HG03045 (cell line): ENCODE results near the gene RAD21L1.

Source experiments
- ATAC-seq: cut with Tn5 transposase; IDR thresholded peaks from one replicate; pipeline ENCODE4 v1.9.1; 2021; ENCODE audit warnings: mild to moderate bottlenecking, moderate library complexity; ENCODE audit not compliant: unreplicated experiment

RAD21L1 gene

DNA sequence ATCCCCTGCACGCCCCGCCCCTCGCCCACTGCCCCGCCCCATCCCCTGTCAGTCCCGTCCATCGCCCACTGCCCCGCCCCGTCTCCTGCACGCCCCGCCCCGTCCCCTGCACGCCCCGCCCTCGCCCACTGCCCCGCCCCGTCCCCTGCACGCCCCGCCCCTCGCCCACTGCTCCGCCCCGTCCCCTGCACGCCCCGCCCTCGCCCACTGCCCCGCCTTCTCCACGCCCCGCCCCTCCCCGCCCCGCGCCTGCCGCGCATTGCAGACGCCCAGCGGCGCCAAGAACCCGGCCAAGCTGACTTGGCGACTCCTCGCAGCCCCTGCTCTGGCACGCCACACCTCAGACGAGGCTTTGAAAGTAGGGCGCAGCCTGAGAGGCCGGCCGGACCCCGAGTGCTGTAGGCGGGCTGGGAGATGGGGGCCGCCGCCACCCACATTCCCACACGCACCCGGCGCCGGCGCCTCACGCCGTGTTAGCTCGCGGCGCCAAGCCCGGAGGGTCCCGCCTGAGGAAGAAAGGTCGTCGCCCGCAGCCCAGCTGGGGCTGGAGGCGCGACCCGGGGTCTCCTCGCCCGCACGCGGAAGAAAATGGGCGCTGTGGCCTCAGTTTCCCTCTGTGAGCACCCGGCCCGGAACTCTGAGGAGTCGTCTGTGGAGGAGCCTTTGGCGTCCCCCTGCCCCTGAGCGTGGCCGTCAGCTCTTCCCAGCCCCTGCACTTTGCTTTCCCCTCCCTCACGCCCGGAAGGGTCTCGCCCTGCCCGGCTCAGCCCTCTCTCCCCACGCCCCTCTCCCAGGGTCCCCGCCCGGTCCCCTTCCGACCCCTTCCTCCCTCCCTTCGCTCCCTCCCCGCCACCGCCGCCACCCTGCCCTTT, at the start of gene RAD21L1:
RAD21L1 (plus strand) TSS at position 262 of the 872 bp plus-strand sequence. CDS start 2,410 bp downstream, outside the sequence.
- ATAC-seq = no peak

DNA sequence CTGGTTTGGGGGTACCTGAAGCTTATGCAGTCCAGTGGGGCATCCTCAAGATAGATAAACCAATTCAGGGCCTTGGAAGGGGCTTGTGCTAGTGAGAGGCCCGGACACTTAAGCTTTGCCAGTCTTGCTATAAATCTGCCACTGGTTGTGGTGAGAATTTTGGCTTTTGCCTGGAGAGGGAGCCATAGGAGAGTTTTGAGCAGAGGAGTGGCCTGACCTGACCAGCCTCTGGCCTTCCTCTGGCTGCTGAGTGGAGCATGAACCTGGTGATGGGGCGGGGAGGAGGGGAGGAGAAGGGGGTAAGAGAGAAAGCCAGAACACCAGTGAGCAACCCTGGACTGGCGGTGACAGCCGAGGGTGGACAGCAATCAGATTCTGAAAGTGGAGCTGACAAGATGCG, 48.2 kb upstream of the RAD21L1 start:
- no peak for ATAC-seq

DNA sequence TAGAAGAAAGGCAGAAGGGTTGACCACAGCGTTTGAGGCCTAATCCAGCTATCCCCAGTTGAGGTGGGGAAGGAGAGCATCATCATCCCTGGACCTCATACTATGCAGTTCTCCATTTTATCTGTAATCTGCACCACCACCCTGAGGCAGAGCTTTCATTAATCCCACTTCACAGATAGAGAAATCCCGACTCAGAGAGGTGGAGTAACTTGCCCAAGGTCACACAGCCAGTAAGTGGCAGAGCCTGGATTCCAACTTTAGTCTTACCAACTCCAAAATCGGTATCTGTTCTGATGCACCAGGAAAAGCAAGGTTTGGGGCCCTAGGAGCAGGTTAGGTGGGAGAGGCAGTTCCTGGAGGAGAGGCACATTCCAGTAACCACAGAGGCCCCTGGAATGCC, 47.7 kb upstream of the RAD21L1 start:
- ATAC-seq = no peak

DNA sequence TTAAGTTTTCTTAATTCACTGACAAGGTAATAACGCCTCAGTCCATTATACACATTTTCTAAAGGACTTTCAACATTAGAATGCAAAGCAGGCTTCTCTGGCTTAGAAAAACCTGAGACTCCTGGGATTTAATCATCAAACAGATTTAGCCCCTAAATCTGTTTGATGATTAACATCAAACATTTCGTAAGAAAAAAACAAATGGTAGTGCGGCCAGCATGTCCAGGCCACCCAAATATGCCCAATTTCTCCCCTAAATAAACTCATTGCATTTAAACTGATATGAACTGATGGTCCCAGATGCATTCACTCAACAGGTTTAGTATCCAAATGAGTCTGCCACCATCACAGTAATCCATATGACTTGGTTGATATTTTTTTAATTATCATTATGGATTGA, 47.2 kb upstream of the RAD21L1 start:
- no peak for ATAC-seq

DNA sequence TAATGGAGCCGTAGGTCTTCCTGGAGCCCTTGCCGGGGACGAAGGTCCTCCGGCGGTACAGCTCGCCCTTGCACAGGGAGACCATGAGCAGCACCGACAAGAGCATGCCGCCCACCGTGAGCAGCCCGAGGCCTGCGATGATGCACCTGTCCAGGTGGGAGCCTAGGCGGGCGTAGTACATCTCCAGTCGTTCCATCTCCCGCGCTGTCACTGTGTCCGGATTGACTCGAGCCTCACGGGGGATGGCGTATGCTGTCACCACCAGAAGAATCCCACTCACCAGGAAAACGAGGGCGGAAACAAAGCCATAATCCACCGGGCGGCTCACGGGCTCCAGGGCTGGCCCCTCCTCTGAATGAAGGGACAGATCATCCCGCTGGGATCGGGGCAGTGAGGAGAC, 44.9 kb upstream of the RAD21L1 start:
- ATAC-seq = no peak

DNA sequence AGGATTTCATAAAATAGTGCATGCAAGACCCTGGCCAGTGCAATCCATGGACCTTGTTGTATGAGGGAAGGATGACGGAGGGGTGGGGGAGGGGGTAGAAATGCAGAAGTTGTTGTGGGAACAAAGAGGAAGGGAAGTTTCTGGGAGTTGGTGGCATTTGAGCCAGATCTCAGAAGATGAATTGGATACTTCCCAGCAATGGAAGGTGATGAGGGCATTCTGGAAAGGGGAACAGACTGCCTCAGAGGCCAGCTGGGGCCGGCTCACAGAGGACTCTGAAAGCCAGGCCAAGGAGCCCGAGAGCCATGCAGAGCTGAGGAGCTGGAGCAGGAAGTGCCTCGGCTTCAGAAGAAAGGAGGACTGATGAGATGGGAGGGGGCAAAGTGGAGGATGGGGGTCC, 43.7 kb upstream of the RAD21L1 start:
- ATAC-seq = no peak

DNA sequence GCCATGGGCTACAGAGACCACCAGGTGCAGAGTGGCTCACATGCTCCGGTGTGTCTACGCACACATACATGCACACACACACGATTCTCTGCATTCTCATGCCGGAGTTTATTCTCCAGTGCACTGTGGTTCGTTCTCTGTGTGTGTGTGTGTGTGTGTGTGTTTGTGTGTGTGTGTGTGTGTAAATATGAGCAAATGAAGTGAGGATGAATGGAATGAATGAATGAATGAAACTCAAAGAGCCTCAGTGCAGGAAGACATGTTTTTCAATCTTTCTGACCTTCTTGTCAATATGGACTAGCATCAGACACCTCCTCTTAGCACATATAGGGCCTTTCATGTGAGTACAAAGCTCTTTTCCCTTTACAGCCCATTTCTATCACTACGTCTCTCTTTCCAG, 42.7 kb upstream of the RAD21L1 start:
- no peak for ATAC-seq

DNA sequence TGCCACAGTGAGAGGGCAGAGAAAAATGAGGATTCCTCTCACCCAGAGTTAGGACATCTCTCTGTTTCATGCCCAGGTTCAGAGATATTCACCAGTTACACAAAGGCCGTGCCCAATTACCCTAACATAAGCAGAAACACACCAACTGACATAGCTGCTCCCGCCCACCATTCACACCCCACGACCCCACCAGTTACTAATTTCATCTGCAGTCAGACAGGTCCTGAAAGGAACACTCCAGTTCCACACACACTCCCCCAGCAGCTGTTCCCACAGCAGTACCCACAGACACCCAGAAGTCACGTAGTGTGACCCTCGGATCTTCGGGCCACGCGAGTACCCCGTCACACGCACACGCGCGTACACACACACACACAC, 41.6 kb upstream of the RAD21L1 start:
- ATAC-seq = no peak

DNA sequence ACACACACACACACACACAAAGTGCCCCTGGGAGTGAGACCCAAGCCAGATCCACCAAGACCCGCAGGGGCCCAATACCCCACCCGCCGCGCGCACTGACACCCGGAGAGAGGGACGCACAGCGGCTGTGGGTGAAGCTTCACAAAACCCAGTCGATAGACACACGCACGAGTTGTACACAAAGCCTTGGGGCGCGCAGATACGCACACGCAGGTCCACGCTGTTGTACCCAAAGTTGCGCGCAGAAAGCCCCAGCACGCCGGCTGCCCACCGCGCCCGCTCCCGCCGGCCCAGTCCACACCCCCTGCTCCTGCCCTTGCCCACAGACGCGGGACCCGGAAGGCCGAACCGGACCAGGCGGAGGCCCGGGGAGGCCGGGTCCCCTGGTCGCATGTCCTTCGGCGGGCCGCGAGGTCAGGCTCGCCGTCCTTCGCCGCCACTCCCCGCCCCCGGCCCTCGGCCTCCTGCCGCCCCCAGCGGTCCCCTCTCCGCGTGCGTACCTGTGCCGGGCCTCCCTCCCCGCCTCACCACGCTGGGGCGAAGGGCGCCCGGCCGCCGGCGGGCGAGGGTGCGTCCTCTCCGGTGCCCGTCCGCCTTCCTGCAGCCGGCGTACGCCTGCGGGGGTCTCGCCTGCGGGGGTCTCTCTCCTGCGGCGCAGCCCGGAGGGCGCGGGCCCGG, 41.1 kb upstream of the RAD21L1 start, which contains the start of gene TMEM74B:
TMEM74B (minus strand) TSS at position 344 of the 678 bp plus-strand sequence. CDS start 1,180 bp downstream, outside the sequence.
- no peak for ATAC-seq

DNA sequence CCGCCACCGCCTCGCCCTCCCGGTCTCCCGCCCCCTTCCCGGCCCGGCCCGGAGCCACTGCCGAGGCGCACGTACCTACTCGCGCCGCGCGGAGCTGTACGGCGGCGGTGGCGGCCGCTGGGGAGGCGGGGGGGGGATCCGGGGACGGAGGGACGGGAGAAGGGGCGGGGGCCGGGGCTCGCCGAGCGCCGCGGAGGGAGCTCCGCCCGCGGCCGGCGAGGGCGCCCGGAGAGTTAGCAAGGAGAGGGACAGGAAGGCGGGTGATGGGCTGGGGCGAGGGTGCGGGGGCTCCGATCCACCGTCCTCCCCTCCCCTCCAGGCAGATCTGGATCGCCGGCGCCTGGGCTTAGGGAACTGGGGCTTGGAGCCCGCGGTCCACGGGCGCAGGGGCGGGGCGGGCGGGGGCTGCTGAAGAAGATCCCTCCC, 40.5 kb upstream of the RAD21L1 start:
- ATAC-seq = no peak

DNA sequence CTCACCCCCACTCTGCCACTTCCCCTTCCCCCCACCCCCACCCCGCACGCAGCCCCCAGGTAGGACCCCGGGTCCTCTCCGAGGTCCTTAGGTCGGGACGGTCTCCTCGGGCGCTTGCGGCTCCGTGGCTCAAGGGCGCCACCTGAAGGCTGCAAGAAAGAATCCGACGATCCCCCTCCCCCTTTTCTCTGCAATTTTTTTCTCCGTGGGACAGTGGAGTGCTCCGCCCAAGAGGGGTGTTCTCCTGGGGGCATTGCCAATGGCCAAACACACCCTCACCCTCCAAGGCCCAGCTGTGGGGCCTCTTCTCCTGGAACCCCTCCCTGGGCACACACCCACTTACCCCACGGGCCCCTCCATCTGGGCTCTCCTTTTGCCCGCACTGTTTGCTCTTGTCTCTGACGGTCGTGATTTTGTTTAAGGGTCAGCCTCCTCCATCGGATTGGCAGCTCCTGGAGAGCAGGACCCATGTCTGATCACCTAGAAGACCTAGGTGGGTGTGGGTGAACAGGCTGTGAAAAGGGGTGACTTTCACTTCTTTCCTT, 40.0 kb upstream of the RAD21L1 start:
- no peak for ATAC-seq

DNA sequence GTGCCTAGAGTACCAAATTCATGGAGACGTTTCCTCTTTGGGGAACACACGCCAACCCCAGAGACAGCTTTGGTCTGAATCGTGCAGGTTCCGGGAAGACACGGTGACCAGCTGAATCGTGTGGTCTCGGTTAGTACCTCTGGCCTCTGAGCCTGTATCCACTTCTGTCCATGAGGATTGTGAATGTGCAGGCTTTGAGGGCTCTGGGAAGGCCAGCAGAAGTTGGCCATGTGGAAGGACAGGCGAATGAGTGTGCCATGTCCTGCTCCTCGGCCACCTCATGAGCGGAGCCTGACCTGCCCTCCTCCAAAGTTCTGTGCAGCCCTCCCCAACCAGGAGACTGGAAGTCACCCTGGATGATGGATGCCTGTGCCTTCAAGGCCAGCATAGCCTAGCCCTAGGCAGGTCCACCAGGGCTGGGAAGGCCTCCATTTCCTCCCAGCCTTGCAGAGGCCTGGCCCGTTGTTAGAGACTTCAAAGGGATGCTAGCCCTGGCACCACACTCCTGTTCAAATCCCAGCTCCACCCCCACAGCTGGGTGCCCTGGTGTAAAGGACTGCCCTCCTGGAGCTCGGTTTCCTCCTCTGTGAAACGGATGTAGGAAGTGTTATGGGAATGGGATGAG, 39.4 kb upstream of the RAD21L1 start:
- ATAC-seq = no peak

DNA sequence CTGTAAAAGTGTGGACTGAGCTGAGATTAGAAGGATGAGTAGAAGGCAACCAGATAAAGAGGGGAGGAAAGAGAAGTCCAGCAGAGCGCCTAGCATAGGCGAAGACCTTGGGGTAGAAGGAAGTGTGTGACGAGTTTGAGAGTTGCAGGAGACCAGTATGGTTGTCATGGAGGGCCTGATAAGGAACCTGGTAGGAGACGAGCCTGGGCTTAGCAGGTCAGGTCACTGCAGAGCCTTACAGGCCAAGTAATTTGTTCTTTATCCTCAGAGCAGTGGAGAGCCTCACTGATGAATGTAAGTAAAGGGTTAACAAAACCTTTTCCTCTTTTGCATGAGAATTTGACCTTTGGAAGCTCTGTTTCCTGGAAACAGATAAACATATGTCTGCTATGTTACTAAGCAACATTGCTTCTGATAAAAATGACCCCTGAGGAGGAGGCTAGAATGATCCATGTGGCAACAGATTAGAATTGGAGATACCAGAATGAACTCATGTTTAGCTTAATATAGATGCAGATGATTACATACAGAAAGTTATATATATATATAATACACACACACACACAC, 38.2 kb upstream of the RAD21L1 start:
- no peak for ATAC-seq

DNA sequence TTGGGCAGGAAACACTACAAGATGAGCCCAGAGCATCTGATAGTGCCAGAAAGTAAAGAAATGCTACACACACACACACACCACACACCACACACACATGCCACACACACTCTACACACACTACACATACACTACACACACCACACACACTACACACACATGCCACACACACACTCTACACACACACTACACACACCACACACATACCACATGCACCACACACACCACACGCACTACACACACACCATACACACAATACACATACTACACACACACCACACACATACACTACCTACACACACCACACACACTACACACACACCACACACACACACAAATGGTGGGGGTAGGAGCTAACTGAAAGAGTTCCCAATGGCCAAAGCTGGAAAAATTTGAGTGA, 37.5 kb upstream of the RAD21L1 start:
- ATAC-seq = no peak

DNA sequence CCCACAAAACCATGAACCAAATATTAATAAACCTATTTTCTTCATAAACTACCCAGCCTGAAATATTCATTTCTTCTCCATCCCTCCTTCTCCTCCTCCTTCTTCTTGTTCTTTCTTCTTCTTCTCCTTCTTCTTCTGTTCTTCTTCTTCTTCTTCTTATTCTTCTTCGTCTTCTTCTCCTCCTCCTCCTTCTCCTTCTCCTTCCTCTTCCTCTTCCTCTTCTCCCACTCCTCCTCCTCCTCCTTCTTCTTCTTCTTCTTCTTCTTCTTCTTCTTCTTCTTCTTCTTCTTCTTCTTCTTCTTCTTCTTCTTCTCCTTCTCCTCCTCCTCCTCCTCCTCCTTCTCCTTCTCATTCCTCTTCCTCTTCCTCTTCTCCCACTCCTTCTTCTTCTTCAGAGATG, 36.0 kb upstream of the RAD21L1 start:
- ATAC-seq = no peak

DNA sequence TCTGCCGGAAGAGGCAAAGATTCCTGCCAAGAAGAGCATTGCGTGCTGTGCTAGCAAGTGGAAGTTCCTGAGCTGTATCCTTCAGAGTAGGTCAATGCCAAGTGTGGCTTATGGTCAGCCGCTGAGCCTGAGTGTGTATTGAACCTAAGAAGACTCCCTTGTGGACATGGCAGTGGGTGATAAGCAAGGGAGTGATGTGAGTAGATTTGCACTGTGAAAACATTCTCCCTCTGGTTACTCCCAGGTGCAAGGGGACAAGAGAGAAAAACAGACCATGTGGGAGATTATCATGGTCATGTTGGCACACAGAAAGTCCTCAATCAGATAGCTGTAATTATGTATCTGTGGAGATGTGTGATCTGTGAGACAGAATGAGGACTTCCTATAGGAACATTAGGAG, 35.0 kb upstream of the RAD21L1 start:
- ATAC-seq = no peak

DNA sequence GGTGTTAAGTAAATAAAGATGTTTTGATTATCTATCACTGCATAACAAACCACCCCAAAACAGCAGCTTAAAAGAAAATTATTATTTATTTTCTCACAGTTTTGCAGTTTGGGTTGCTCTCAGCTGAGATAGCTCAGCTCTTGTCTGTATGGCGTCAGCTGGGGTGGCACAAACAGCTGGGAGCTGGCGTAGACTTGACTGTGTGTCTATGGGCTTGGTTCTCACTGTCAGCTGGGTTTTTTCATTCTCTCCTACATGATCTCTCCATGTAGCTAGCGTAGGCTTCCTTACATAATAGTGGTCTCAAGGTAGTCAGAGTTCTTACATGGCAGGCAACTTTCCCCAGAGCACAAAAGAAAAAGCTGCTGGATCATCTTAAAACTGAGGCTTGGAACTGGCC, 34.5 kb upstream of the RAD21L1 start:
- ATAC-seq = no peak

DNA sequence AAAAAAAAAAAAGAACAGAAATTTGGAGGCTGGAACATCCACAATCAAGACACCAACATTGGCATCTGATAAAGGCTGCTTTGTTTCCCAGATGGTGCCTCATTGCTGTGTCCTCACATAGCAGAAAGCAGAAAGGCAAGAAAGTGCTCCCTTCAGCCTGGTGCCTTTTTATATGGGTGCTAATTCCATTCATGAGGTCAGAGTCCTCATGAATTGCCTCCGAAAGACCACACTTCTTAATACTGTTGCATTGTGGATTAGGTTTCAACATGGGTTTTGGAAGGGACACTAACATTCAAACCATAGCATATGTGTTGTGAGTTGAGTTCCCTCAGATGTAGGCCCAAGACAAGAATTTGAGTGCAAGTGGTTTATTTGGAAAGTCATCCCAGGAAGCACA, 30.6 kb upstream of the RAD21L1 start:
- ATAC-seq = no peak

DNA sequence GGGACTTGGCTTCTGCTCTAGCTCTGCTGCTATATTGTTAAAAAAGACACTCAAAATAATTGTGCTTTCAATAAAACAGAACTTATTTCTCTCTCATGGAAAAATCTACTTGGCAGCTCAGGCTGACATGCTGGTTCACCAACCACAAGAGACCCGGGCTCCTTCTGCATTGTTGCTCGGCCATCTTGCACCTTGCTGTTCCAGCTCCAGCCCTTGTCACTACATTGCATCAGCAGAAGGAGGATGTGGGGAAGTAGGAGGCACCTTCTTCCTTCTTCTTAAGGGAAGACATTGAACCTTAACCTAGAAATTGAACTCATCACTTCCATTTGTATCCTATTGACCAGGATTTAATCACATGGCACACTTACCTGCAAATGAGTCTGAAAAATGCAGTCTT, 29.2 kb upstream of the RAD21L1 start:
- no peak for ATAC-seq

DNA sequence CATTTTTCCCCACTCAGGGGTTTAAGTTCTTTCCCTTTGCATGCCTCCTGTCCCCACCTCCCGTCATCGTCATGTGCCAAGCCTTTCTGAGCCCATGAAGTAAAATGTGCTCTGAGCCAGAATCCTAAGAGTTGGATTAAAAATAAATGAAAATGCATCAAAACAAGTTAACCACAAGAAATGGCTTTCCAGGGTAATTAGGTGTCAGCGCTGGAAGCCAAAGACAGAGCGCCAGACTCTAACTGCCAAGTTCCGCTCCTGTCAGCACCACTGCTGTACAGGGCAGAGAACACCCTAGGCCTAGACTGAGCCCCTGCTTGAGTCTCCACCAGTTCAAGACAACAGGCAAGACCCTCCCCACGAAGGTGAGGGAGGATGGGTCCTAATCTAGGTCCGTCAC, 28.0 kb upstream of the RAD21L1 start:
- no peak for ATAC-seq

DNA sequence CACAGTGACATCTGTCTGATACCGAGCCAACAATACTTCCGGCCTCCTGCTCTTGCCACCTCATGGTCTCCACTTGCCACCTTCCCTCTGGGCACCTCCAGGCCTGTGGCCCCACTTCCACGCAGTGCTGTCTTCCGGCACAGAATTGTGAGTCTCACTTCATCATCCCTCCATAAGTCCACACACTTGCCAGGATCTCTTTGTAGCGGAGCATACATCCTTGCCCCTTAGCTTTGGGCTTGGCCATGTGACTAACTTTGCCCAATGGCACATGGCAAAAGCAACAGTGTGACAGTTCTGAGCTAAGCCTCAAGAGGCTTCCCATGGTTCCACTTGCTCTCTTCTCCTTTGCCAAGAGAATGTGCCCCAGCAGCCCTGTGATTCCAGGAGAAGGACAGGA, 27.1 kb upstream of the RAD21L1 start:
- ATAC-seq = no peak
